COR-L47 (cell line): ENCODE measurements around the gene C5AR2.
"Not testable (repeated sequence)": the region's sequence is repeated elsewhere in the genome, so short reads cannot be mapped to it uniquely, and the experiment has no call there.

Experiments used
- DNase-seq: peaks from one replicate; lab custom pipeline; 2025; lab: John Stamatoyannopoulos, UW

Gene C5AR2

DNA sequence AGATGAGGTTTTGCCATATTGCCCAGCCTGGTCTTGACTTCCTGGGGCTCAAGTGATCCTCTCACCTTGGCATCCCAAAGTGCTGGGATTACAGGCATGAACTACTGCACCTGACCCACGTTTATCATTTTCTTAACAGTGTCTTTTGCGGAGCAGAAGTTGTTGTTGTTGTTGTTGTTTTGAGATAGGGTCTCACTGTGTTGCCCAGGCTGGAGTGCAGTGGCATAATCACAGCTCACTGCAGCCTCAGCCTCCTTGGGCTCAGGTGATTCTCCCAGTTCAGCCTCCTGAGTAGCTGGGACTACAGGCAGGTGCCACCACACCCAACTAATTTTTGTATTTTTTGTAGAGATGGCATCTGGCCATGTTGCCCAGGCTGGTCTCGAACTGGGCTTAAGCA lies 55.6 kb downstream of the C5AR2 start:
- not testable (repeated sequence) for DNase-seq

DNA sequence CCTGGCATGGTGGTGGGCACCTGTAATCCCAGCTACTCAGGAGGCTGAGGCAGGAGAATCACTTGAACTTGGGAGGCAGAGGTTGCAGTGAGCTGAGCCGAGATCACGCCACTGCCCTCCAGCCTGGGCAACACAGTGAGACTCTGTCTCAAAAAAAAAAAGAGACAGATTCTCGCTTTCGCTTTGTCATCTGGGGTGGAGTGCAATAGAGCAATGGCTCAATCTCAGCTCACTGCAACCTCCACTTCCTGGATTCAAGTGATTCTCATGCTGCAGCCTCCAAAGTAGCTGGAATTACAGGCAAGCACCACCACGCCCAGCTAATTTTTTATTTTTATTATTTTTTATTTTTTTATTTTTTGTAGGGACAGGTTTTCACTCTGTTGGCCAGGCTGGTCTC lies 56.7 kb downstream of the C5AR2 start:
- not testable (repeated sequence) for DNase-seq

- DNase-seq, result no peak
These were observed 57.2 kb downstream of the C5AR2 start for GRCh38 chr19:47389150-47389556.

- DNase-seq, result no peak
These were observed 58.8 kb downstream of the C5AR2 start for GRCh38 chr19:47390533-47391488.

DNA sequence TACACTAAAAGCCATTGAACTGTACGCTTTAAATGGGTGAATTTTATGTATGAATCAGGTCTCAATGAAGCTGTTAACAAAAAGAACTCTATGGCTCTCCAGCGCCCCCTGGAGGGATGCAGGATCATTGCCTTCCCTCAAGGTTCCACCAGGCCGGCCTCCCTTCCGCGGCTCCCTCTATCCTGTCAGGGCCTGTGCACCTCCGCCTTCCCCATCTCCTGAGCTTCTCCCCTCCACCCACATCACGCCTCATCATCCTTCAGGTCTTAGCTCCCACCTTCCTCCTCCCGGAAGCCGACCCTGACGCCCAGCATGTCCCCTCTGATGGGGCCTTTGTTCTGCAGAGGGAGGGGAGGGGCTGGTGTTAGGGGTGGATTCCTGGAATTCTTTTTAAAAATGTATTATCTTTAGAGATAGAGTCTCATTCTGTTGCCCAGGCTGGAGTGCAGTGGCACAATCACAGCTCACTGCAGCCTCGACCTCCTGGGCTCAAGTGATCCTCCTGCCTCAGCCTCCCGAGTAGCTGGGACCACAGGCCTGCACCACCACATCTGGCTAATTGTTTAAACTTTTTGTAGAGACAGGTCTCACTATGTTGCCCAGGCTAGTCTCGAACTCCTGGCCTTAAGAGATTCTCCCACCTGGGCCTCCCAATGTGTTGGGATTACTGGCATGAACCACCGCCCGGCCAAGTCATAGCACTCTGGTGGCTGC lies 59.7 kb downstream of the C5AR2 start:
- DNase-seq, result peak; percentile 42
